NB4 (cell line): Measurements from ENCODE around the gene TRMT1.

Experiments used
- MYC ChIP-seq: IDR thresholded peaks from 2 replicates; pipeline ENCODE4 v1.6.1; 2011; ENCODE audit warnings: low read depth, low read length
- POLR2A ChIP-seq: IDR thresholded peaks from 2 replicates; pipeline ENCODE4 v1.6.1; 2011; ENCODE audit warnings: mild to moderate bottlenecking; ENCODE audit not compliant: insufficient read length; ENCODE audit errors: extremely low read depth
- TF ChIP-seq, protein P1 (sequence below): IDR thresholded peaks from one replicate; pipeline ENCODE4 v1.5.1; 2012; ENCODE audit warnings: low read depth, low read length
- TF ChIP-seq, protein P2 (sequence below): IDR thresholded peaks from 2 replicates; pipeline ENCODE4 v1.6.1; 2011; ENCODE audit warnings: low read depth, low read length

DNA sequence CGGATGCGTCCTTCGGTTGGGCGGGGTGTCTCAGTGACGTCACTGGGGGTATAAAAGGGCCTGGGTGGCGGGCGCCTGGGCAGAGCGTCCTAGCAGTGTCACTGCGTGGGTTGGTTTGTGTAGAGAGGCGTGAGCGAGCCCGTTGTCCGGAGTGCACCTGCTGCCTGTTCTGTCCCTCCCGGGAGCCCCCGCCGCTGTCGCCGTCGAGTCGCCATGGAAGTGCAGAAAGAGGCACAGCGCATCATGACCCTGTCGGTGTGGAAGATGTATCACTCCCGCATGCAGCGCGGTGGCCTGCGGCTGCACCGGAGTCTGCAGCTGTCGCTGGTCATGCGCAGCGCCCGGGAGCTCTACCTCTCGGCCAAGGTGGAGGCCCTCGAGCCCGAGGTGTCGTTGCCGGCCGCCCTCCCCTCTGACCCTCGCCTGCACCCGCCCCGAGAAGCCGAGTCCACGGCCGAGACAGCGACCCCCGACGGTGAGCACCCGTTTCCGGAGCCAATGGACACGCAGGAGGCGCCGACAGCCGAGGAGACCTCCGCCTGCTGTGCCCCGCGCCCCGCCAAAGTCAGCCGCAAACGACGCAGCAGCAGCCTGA lies 36.5 kb upstream of the TRMT1 start:
- TF ChIP-seq, protein P1, sequence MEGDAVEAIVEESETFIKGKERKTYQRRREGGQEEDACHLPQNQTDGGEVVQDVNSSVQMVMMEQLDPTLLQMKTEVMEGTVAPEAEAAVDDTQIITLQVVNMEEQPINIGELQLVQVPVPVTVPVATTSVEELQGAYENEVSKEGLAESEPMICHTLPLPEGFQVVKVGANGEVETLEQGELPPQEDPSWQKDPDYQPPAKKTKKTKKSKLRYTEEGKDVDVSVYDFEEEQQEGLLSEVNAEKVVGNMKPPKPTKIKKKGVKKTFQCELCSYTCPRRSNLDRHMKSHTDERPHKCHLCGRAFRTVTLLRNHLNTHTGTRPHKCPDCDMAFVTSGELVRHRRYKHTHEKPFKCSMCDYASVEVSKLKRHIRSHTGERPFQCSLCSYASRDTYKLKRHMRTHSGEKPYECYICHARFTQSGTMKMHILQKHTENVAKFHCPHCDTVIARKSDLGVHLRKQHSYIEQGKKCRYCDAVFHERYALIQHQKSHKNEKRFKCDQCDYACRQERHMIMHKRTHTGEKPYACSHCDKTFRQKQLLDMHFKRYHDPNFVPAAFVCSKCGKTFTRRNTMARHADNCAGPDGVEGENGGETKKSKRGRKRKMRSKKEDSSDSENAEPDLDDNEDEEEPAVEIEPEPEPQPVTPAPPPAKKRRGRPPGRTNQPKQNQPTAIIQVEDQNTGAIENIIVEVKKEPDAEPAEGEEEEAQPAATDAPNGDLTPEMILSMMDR, result no peak
- TF ChIP-seq, protein P2, sequence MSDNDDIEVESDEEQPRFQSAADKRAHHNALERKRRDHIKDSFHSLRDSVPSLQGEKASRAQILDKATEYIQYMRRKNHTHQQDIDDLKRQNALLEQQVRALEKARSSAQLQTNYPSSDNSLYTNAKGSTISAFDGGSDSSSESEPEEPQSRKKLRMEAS, result peak; percentile 77
- TF ChIP-seq POLR2A (peak; percentile 100), MYC (peak; percentile 74)
